ENCODE results near the gene CHST8.

- TF ChIP-seq ZBTB7A (IDR thresholded peaks at IDR 0.05; ENCODE audit: low read depth) = no peak
- no peak for TF ChIP-seq USF1 (IDR thresholded peaks at IDR 0.05)
- TF ChIP-seq EP300 (IDR thresholded peaks at IDR 0.05; ENCODE audit: borderline replicate concordance) = no peak
- TF ChIP-seq CREB1 (IDR thresholded peaks at IDR 0.05; ENCODE audit: low read depth) = no peak
- no peak for TF ChIP-seq TAF1 (IDR thresholded peaks at IDR 0.05; ENCODE audit: low read depth)
- TF ChIP-seq TEAD4 (IDR thresholded peaks at IDR 0.05) = no peak
- TF ChIP-seq REST (IDR thresholded peaks at IDR 0.05; ENCODE audit: low read depth) = no peak
- TF ChIP-seq EGR1 (IDR thresholded peaks at IDR 0.05) = no peak
- TF ChIP-seq MAX (IDR thresholded peaks at IDR 0.05) = no peak
- TF ChIP-seq TCF12 (IDR thresholded peaks at IDR 0.05; ENCODE audit: low read depth) = no peak
- TF ChIP-seq RAD21 (IDR thresholded peaks at IDR 0.05; ENCODE audit: low read depth) = no peak
Observed at GRCh38 chr19:33773704-33774624, 152.2 kb downstream of the CHST8 start.
